ENCODE measurements around the gene TFE3.
A peak's percentile ranks its signal among the peaks of the same experiment; 100 is the strongest.

Gene TFE3

GRCh38 chrX:49040376-49040955 is 2.7 kb downstream of the TFE3 start:
- H3K4me3 ChIP-seq (ENCODE audit: low read depth, low read length) = peak overlapping the region; percentile 49
- TF ChIP-seq CTCF (IDR thresholded peaks at IDR 0.05; ENCODE audit: insufficient read depth, low read length, missing control alignments) = no peak
- ChIA-PET CTCF (interaction anchor here (0.9 to 1.4 kb wide), 2 partner anchors 38 to 68 kb away, joined by 3 to 5 read pairs; partner anchors contain the start of genes GRIPAP1 and KCND1), POLR2A (interaction anchor here (0.9 to 1.6 kb wide), 4 partner anchors 13 to 82 kb away, joined by 3 to 6 read pairs (median 4); partner anchors contain the start of genes GRIPAP1 and OTUD5)
- DNase-seq (ENCODE audit: low read depth, low spot score) = no peak

- H3K4me3 ChIP-seq (ENCODE audit: low read depth, low read length) = peak overlapping the region; percentile 49
- POLR2A ChIA-PET = interaction anchor here (0.9 to 1.6 kb wide), 3 partner anchors 13 to 82 kb away, joined by 4 to 6 read pairs (median 4); partner anchors contain the start of genes GRIPAP1 and OTUD5
- CTCF ChIA-PET = interaction anchor here (1.4 kb wide), 1 partner anchor 67 kb away, joined by 5 read pairs; the partner anchor contains the start of gene KCND1
- TF ChIP-seq CTCF (IDR thresholded peaks at IDR 0.05; ENCODE audit: insufficient read depth, low read length, missing control alignments) = peak; percentile 28
- DNase-seq (ENCODE audit: low read depth, low spot score) = peak; percentile 74
Observed at GRCh38 chrX:49039598-49040375, 3.4 kb downstream of the TFE3 start.

GRCh38 chrX:49037883-49038475 is 5.2 kb downstream of the TFE3 start:
- POLR2A ChIA-PET = interaction anchor here (0.6 kb wide), 1 partner anchor 19 kb away, joined by 4 read pairs; no protein-coding TSS in a partner anchor
- CTCF ChIA-PET = no interaction called here
- DNase-seq (ENCODE audit: low read depth, low spot score) = no peak

GRCh38 chrX:49030283-49030682 is 12.9 kb downstream of the TFE3 start:
- POLR2A ChIA-PET = no interaction called here
- CTCF ChIA-PET = no interaction called here
- no peak for TF ChIP-seq CTCF (IDR thresholded peaks at IDR 0.05; ENCODE audit: insufficient read depth, low read length, missing control alignments)
- H3K4me3 ChIP-seq (ENCODE audit: low read depth, low read length) = no peak overlapping the region
- DNase-seq (ENCODE audit: low read depth, low spot score) = no peak

More at GRCh38 chrX:49037883-49038475, 5.2 kb downstream of the TFE3 start:
- no peak for TF ChIP-seq CTCF (IDR thresholded peaks at IDR 0.05; ENCODE audit: insufficient read depth, low read length, missing control alignments)
- no peak overlapping the region for H3K4me3 ChIP-seq (ENCODE audit: low read depth, low read length)

GRCh38 chrX:49029876-49030275 is 13.3 kb downstream of the TFE3 start:
- DNase-seq (ENCODE audit: low read depth, low spot score) = no peak
- no peak overlapping the region for H3K4me3 ChIP-seq (ENCODE audit: low read depth, low read length)
- CTCF ChIA-PET = no interaction called here
- POLR2A ChIA-PET = no interaction called here
- TF ChIP-seq CTCF (IDR thresholded peaks at IDR 0.05; ENCODE audit: insufficient read depth, low read length, missing control alignments) = no peak
